H1 (cell line): ENCODE measurements around the gene ME3. TPM values are rescaled to one million over a fixed set of nuclear protein-coding genes. Genes with fewer than 3 reads are reported as not detected.

Experiments
- CTCF ChIA-PET: fragments of 300-600 bp; sonication (Branson Sonifier 250); formaldehyde crosslinking; loops from one replicate; lab custom pipeline; 2021; ENCODE audit not compliant: partially characterized antibody; lab: Charles Lee
- POLR2A ChIA-PET: fragments of 300-600 bp; sonication (Branson Sonifier 250); formaldehyde crosslinking; loops from one replicate; lab custom pipeline; 2021; ENCODE audit warnings: inconsistent platforms; ENCODE audit not compliant: partially characterized antibody; lab: Charles Lee
- DNase-seq, 2 experiments: peaks; one replicate each; pipeline versions ENCODE4 v3.0.0 to v3.0.0-alpha.2; 2010 to 2022; ENCODE audit warnings: low spot score in 2 of 2, low read depth in 1 of 2, mixed read lengths in 1 of 2
- FAIRE-seq: peaks from 2 replicates; lab custom pipeline; 2011; peaks lifted over from hg19 to GRCh38; lab: Jason Lieb, UNC
- H2AFZ ChIP-seq: 2 replicates; pipeline ENCODE4 v1.8.1; 2012; ENCODE audit warnings: low read length, inconsistent platforms
- H2AK5ac ChIP-seq: 2 replicates; pipeline ENCODE4 v1.6.1; 2013; ENCODE audit warnings: low read depth, low read length
- H2BK120ac ChIP-seq: replicated peaks from 2 replicates; pipeline ENCODE3; 2013; ENCODE audit warnings: low read depth, low read length, inconsistent platforms
- H2BK12ac ChIP-seq: 2 replicates; pipeline ENCODE4 v1.6.1; 2013; ENCODE audit warnings: low read depth, low read length
- H2BK15ac ChIP-seq: 2 replicates; pipeline ENCODE4 v1.6.1; 2013; ENCODE audit warnings: low read length
- H2BK20ac ChIP-seq: 2 replicates; pipeline ENCODE4 v1.6.1; 2013; ENCODE audit warnings: low read length
- H2BK5ac ChIP-seq: 2 replicates; pipeline ENCODE4 v1.6.1; 2013; ENCODE audit warnings: low read depth, low read length
- H3K14ac ChIP-seq: 2 replicates; pipeline ENCODE4 v1.6.1; 2013; ENCODE audit warnings: inconsistent platforms; ENCODE audit not compliant: insufficient read length
- H3K18ac ChIP-seq: 2 replicates; pipeline ENCODE4 v1.6.1; 2013; ENCODE audit warnings: low read length; ENCODE audit errors: extremely low read depth
- H3K23ac ChIP-seq: 2 replicates; pipeline ENCODE4 v1.6.1; 2013; ENCODE audit warnings: inconsistent platforms; ENCODE audit not compliant: insufficient read length
- H3K23me2 ChIP-seq: 2 replicates; pipeline ENCODE4 v1.6.1; 2013; ENCODE audit warnings: low read depth, low read length
- H3K27ac ChIP-seq: 2 replicates; pipeline ENCODE4 v1.6.1; 2011; ENCODE audit warnings: low read depth, low read length, inconsistent platforms
- H3K27me3 ChIP-seq, 4 experiments: replicated peaks in 1 of 4; 1 replicate in 1 of 4; 2 replicates in 3 of 4; pipeline versions ENCODE4 v1.6.1 to v1.8.1; 2011 to 2013; ENCODE audit warnings: low read length in 3 of 4, mild to moderate bottlenecking in 3 of 4, inconsistent platforms in 2 of 4, mixed read lengths in 2 of 4, moderate library complexity in 1 of 4; ENCODE audit not compliant: control insufficient read depth in 3 of 4, insufficient read depth in 3 of 4; ENCODE audit errors: extremely low read depth in 1 of 4
- H3K36me3 ChIP-seq, 4 experiments: 2 replicates each; pipeline versions ENCODE4 v1.6.1 to v1.8.1; 2011 to 2013; ENCODE audit warnings: mild to moderate bottlenecking in 4 of 4, low read length in 3 of 4, moderate library complexity in 2 of 4, control low read depth in 1 of 4, inconsistent platforms in 1 of 4; ENCODE audit not compliant: insufficient read depth in 4 of 4, control insufficient read depth in 2 of 4
- H3K4ac ChIP-seq: replicated peaks from 2 replicates; pipeline ENCODE3; 2013; ENCODE audit warnings: low read length, low read depth, mixed read lengths, inconsistent platforms; ENCODE audit not compliant: insufficient read length
- H3K4me1 ChIP-seq, 4 experiments: replicated peaks in 1 of 4; 1 replicate in 1 of 4; 2 replicates in 3 of 4; pipeline versions ENCODE4 v1.6.1 to v1.8.1; 2011 to 2013; ENCODE audit warnings: low read length in 3 of 4, inconsistent platforms in 2 of 4, mixed read lengths in 1 of 4; ENCODE audit not compliant: insufficient read depth in 4 of 4, control insufficient read depth in 3 of 4
- H3K4me2 ChIP-seq, 2 experiments: 2 replicates each; pipeline versions ENCODE4 v1.6.1 to v1.8.1; 2011 to 2013; ENCODE audit warnings: low read depth in 2 of 2, low read length in 2 of 2, control low read depth in 1 of 2, inconsistent platforms in 1 of 2, mild to moderate bottlenecking in 1 of 2; ENCODE audit not compliant: insufficient read depth in 1 of 2
- H3K4me3 ChIP-seq, 4 experiments: fragments of 200-600, 300-600 bp in 1 of 4; sonication (generic), shearing (Covaris generic), sonication (Bioruptor Twin) in 1 of 4; 2 replicates each; pipeline versions ENCODE4 v1.5.1 to v1.8.1; 2011 to 2016; ENCODE audit warnings: low read length in 4 of 4, low read depth in 3 of 4, control low read depth in 2 of 4, inconsistent platforms in 2 of 4, mild to moderate bottlenecking in 2 of 4, mixed read lengths in 1 of 4, moderate library complexity in 1 of 4; ENCODE audit not compliant: insufficient read depth in 2 of 4; ENCODE audit errors: extremely low read depth in 1 of 4
- H3K56ac ChIP-seq: replicated peaks from 2 replicates; pipeline ENCODE3; 2013; ENCODE audit warnings: low read depth, mild to moderate bottlenecking, mixed read lengths, low read length, inconsistent platforms; ENCODE audit not compliant: insufficient read length
- H3K79me1 ChIP-seq: 2 replicates; pipeline ENCODE4 v1.6.1; 2013; ENCODE audit warnings: low read depth, low read length, control low read depth
- H3K79me2 ChIP-seq, 2 experiments: 2 replicates each; pipeline versions ENCODE4 v1.6.1 to v1.8.1; 2012 to 2013; ENCODE audit warnings: low read length in 2 of 2, mild to moderate bottlenecking in 2 of 2, inconsistent platforms in 1 of 2; ENCODE audit not compliant: insufficient read depth in 2 of 2, control insufficient read depth in 1 of 2
- H3K9ac ChIP-seq, 4 experiments: replicated peaks in 1 of 4; 1 replicate in 1 of 4; 2 replicates in 3 of 4; pipeline versions ENCODE4 v1.6.1 to v1.8.1; 2011 to 2013; ENCODE audit warnings: low read depth in 3 of 4, low read length in 3 of 4, control low read depth in 2 of 4, mild to moderate bottlenecking in 2 of 4, moderate library complexity in 2 of 4, inconsistent platforms in 1 of 4; ENCODE audit errors: extremely low read depth in 1 of 4
- H3K9me3 ChIP-seq, 2 experiments: 2 replicates each; pipeline versions ENCODE4 v1.6.1 to v1.8.1; 2012 to 2013; ENCODE audit warnings: mild to moderate bottlenecking in 2 of 2, moderate library complexity in 2 of 2, control low read depth in 1 of 2, inconsistent platforms in 1 of 2, low read depth in 1 of 2, low read length in 1 of 2, mixed read lengths in 1 of 2; ENCODE audit not compliant: insufficient read depth in 2 of 2
- H4K20me1 ChIP-seq, 2 experiments: replicated peaks in 1 of 2; 2 replicates each; pipeline versions ENCODE3 to v1.8.1; 2011 to 2013; ENCODE audit warnings: inconsistent platforms in 2 of 2, low read length in 2 of 2, mild to moderate bottlenecking in 1 of 2; ENCODE audit not compliant: insufficient read depth in 2 of 2, control insufficient read depth in 1 of 2
- H4K5ac ChIP-seq: 2 replicates; pipeline ENCODE4 v1.6.1; 2013; ENCODE audit warnings: low read length, low read depth, mixed read lengths, inconsistent platforms; ENCODE audit not compliant: insufficient read length
- H4K8ac ChIP-seq: 2 replicates; pipeline ENCODE4 v1.8.0; 2013; ENCODE audit warnings: mild to moderate bottlenecking, moderate library complexity, low read length, inconsistent platforms; ENCODE audit not compliant: insufficient read depth; ENCODE audit errors: extremely low read depth
- H4K91ac ChIP-seq: replicated peaks from 2 replicates; pipeline ENCODE3; 2013; ENCODE audit warnings: low read length, mixed read lengths, inconsistent platforms; ENCODE audit not compliant: insufficient read length
- ATF3 ChIP-seq: IDR thresholded peaks from 2 replicates; pipeline ENCODE4 v1.6.1; 2011; ENCODE audit warnings: low read depth, mild to moderate bottlenecking, low read length; ENCODE audit not compliant: insufficient read depth
- BCL11A ChIP-seq, 2 experiments: IDR thresholded peaks; one replicate each; pipeline ENCODE4 v1.6.1; 2011; ENCODE audit warnings: low read depth in 2 of 2, low read length in 2 of 2, mild to moderate bottlenecking in 2 of 2
- polyA plus RNA-seq, 7 experiments: library from polyadenylated mRNA; depleted of rRNA in 3 of 7; stranded (reverse) in 5 of 7; unstranded in 2 of 7; fragments of >200 nt in 5 of 7; fragments of 200-250 nt in 2 of 7; gene quantifications; 1 replicate in 5 of 7; 2 replicates in 1 of 7; 4 replicates in 1 of 7; pipeline versions ENCODE4 v1.2.1 to v1.2.3, GENCODE V29; 2011 to 2013; ENCODE audit warnings: missing spikeins in 2 of 7, mixed read lengths in 2 of 7
- total RNA-seq: library from RNA; stranded (reverse); fragmentation: NEBNext Ultra II Directional; extraction: Animal tissue kit (Norgen Biotek cat#: 25700); gene quantifications from 2 replicates; pipeline ENCODE4 v1.2.1, GENCODE V29; 2021

ME3 gene
- total and polyA plus RNA-seq, 2 of the 8 experiments (the other 6 are each of a cell fraction or from before 2014, with no cell fraction given), result 1.5 to 2.8 TPM

DNA sequence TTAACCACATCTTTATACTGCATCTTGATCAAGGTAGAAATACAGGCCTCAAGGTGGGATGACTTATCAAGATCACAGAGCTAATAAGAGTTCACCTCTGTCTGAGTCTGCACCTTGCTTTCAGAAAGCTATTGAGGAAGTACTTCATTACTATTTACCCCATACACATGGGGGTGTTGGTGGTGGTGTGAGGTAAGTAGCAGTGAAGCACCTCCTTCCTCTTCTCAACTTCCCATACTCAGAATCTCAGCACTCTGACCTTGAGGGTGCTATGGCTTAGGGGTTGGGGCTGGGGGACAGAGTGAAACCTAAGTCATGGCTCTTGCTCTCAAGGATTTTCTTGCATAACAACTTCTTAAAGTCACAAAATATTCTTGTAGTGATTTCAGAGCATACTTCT, 56.9 kb downstream of the ME3 start:
- DNase-seq (no peak), FAIRE-seq (no peak)
- no peaks in the 10 kb centered on the region for H3K9me3 ChIP-seq
- no peak overlapping the region for H4K91ac ChIP-seq
- no peaks in the 10 kb centered on the region for H3K79me1 ChIP-seq
- H3K14ac ChIP-seq, result no peak overlapping the region
- no peak overlapping the region for H2AK5ac ChIP-seq
- CTCF ChIA-PET, result interaction anchor here (1.6 kb wide), 1 partner anchor 18 kb away, joined by 4 read pairs; no protein-coding TSS in a partner anchor
- peaks cover 0 to 6% (median 3%) of the 10 kb centered on the region in 4 experiments; a peak in 4 of 7 replicates for H3K4me1 ChIP-seq
- no peaks in the 10 kb centered on the region for H4K20me1 ChIP-seq
- H4K8ac ChIP-seq, result no peak overlapping the region
- no peak overlapping the region for H2AFZ ChIP-seq
- H3K36me3 ChIP-seq, result no peaks in the 10 kb centered on the region
- H3K56ac ChIP-seq, result no peak overlapping the region
- no peaks in the 10 kb centered on the region for H3K27me3 ChIP-seq
- H3K18ac ChIP-seq, result no peak overlapping the region
- no peak overlapping the region for H2BK120ac ChIP-seq
- no peak overlapping the region for H3K9ac ChIP-seq
- no peak overlapping the region for H2BK20ac ChIP-seq
- no peaks in the 10 kb centered on the region for H3K79me2 ChIP-seq
- no peak overlapping the region for H2BK15ac ChIP-seq
- H3K4ac ChIP-seq, result no peak overlapping the region
- no peak overlapping the region for H2BK5ac ChIP-seq
- no peak overlapping the region for H3K4me2 ChIP-seq
- no peak overlapping the region for H3K4me3 ChIP-seq
- H3K23me2 ChIP-seq, result no peaks in the 10 kb centered on the region
- H4K5ac ChIP-seq, result no peak overlapping the region
- POLR2A ChIA-PET, result no interaction called here
- no peak overlapping the region for H3K27ac ChIP-seq
- H2BK12ac ChIP-seq, result no peak overlapping the region
- no peak overlapping the region for H3K23ac ChIP-seq
- no peak for TF ChIP-seq ATF3
- no peak for TF ChIP-seq BCL11A (IDR thresholded peaks at IDR 0.05; ENCODE audit: low read depth in 2 of 2, low read length in 2 of 2)
